NCI-H2171 treated with DMSO at 0.1 percent for 48 hours (cell line): ENCODE results near the gene ZNF785.
A peak's percentile ranks its signal among the peaks of the same experiment; 100 is the strongest.
"Not testable (repeated sequence)": the region's sequence is repeated elsewhere in the genome, so short reads cannot be mapped to it uniquely, and the experiment has no call there.

Experiments used
- DNase-seq: peaks from one replicate; lab custom pipeline; 2025; lab: John Stamatoyannopoulos, UW

The ZNF785 gene

GRCh38 chr16:30585400-30586191 lies at the start of gene ZNF785:
ZNF785 (minus strand) TSS chr16:30585697; CDS start chr16:30585611, 86 bp downstream.
- DNase-seq = peak; percentile 99

GRCh38 chr16:30633526-30633925 lies 48.0 kb upstream of the ZNF785 start:
- DNase-seq = no peak

- not testable (repeated sequence) for DNase-seq
These were observed 47.0 kb upstream of the ZNF785 start for GRCh38 chr16:30632454-30632853.

- peak; percentile 82 for DNase-seq
These were observed 43.4 kb upstream of the ZNF785 start for GRCh38 chr16:30628628-30629540.

GRCh38 chr16:30626236-30626635 lies 40.7 kb upstream of the ZNF785 start:
- DNase-seq = no peak

GRCh38 chr16:30623536-30624283 lies 38.2 kb upstream of the ZNF785 start:
- DNase-seq = no peak

- no peak for DNase-seq
These were observed 37.0 kb upstream of the ZNF785 start for GRCh38 chr16:30622455-30623032.

- no peak for DNase-seq
These were observed 36.3 kb upstream of the ZNF785 start for GRCh38 chr16:30621765-30622164.

- no peak for DNase-seq
These were observed 34.7 kb upstream of the ZNF785 start for GRCh38 chr16:30620169-30620568.

- DNase-seq = no peak
These were observed 34.1 kb upstream of the ZNF785 start for GRCh38 chr16:30619638-30620037.

GRCh38 chr16:30619202-30619601 lies 33.7 kb upstream of the ZNF785 start:
- no peak for DNase-seq

- peak; percentile 15 for DNase-seq
These were observed 30.0 kb upstream of the ZNF785 start for GRCh38 chr16:30615358-30616091.

- peak; percentile 98 for DNase-seq
These were observed 24.7 kb upstream of the ZNF785 start, which contains the start of gene ZNF689 for GRCh38 chr16:30609926-30610839. ZNF689 (minus strand) TSS chr16:30610389; CDS start chr16:30610041, 348 bp downstream.

- peak; percentile 43 for DNase-seq
These were observed 23.8 kb upstream of the ZNF785 start for GRCh38 chr16:30609002-30609925.

- DNase-seq = no peak
These were observed 20.5 kb upstream of the ZNF785 start for GRCh38 chr16:30606004-30606403.

- DNase-seq = no peak
These were observed 19.7 kb upstream of the ZNF785 start for GRCh38 chr16:30605158-30605557.

- DNase-seq = no peak
These were observed 18.9 kb upstream of the ZNF785 start for GRCh38 chr16:30604316-30604947.

- no peak for DNase-seq
These were observed 18.4 kb upstream of the ZNF785 start for GRCh38 chr16:30603945-30604315.
